Caco-2 (cell line): Measurements from ENCODE around the gene FN3K. TPM values are rescaled to one million over a fixed set of nuclear protein-coding genes. Genes with fewer than 3 reads are reported as not detected.

Source experiments
- BruUV-seq: library from RNA; stranded (reverse); fragments of 400-500 nt; replicated peaks from 2 replicates; lab custom pipeline; 2021; lab: Mats Ljungman, UMichigan
- CTCF ChIA-PET: fragments of 300-600 bp; sonication (Branson Sonifier 250); formaldehyde crosslinking; loops from one replicate; lab custom pipeline; 2022; ENCODE audit warnings: antibody characterized with exemption; lab: Charles Lee
- POLR2A ChIA-PET: fragments of 300-600 bp; sonication (Branson Sonifier 250); formaldehyde crosslinking; loops from one replicate; lab custom pipeline; 2022; ENCODE audit warnings: antibody characterized with exemption; lab: Charles Lee
- DNase-seq, 2 experiments: peaks; one replicate each; pipeline versions ENCODE4 v3.0.0 to v3.0.0-alpha.2; 2020 to 2022
- H3K27me3 ChIP-seq: replicated peaks from 2 replicates; pipeline ENCODE4 v1.6.0; 2011; ENCODE audit warnings: low read length; ENCODE audit not compliant: control insufficient read depth, insufficient read depth
- H3K36me3 ChIP-seq: 2 replicates; pipeline ENCODE4 v1.5.1; 2011; ENCODE audit warnings: low read length; ENCODE audit not compliant: control insufficient read depth, insufficient read depth
- H3K4me1 ChIP-seq: fragments of 250-450 bp; sonication (Bioruptor Pico); 2 replicates; pipeline ENCODE4 v1.5.1; 2020; ENCODE audit warnings: mild to moderate bottlenecking
- H3K4me3 ChIP-seq: 2 replicates; pipeline ENCODE4 v1.5.1; 2011; ENCODE audit warnings: low read depth, mild to moderate bottlenecking, control low read depth, low read length
- H3K9me3 ChIP-seq: fragments of 250-450 bp; sonication (Bioruptor Pico); 2 replicates; pipeline ENCODE4 v1.5.1; 2020; ENCODE audit warnings: mild to moderate bottlenecking, moderate library complexity
- H3K27ac Mint-ChIP-seq: one replicate; pipeline ENCODE4 v1.8.0; 2022; ENCODE audit warnings: mixed read lengths; ENCODE audit not compliant: unreplicated experiment
- H3K27me3 Mint-ChIP-seq: one replicate; pipeline ENCODE4 v1.8.0; 2022; ENCODE audit warnings: mixed read lengths; ENCODE audit not compliant: insufficient read depth, unreplicated experiment
- H3K36me3 Mint-ChIP-seq: one replicate; pipeline ENCODE4 v1.8.0; 2022; ENCODE audit warnings: mild to moderate bottlenecking, mixed read lengths; ENCODE audit not compliant: insufficient read depth, unreplicated experiment
- H3K4me1 Mint-ChIP-seq: one replicate; pipeline ENCODE4 v1.8.0; 2022; ENCODE audit warnings: low read depth, mixed read lengths; ENCODE audit not compliant: unreplicated experiment
- H3K4me3 Mint-ChIP-seq: one replicate; pipeline ENCODE4 v1.8.0; 2022; ENCODE audit warnings: mild to moderate bottlenecking, moderate library complexity, mixed read lengths; ENCODE audit not compliant: unreplicated experiment
- H3K9me3 Mint-ChIP-seq: one replicate; pipeline ENCODE4 v1.8.0; 2022; ENCODE audit warnings: mixed read lengths; ENCODE audit not compliant: unreplicated experiment
- CTCF ChIP-seq, 2 experiments: fragments of 200-600 bp in 1 of 2; IDR thresholded peaks; 1 replicate in 1 of 2; 2 replicates in 1 of 2; pipeline versions ENCODE4 v1.5.1 to v1.8.0; 2011 to 2022; ENCODE audit warnings: antibody characterized with exemption in 1 of 2, control low read depth in 1 of 2, inconsistent platforms in 1 of 2, low read depth in 1 of 2, low read length in 1 of 2, mild to moderate bottlenecking in 1 of 2, moderate library complexity in 1 of 2; ENCODE audit not compliant: insufficient read depth in 1 of 2, severe bottlenecking in 1 of 2, unreplicated experiment in 1 of 2
- intact Hi-C: fragments of 100-400 bp; cut with micrococcal nuclease; formaldehyde crosslinking; loops from one replicate; pipeline ENCODE4 v1.10.0; 2022; ENCODE audit not compliant: unreplicated experiment
- total RNA-seq: library from RNA; stranded (reverse); gene quantifications from 2 replicates; pipeline ENCODE4 v1.2.3, GENCODE V29; 2022

FN3K gene
- total RNA-seq, 1 experiment from 2014 or later = 55.7 TPM

GRCh38 chr17:82705756-82706155, 29.7 kb upstream of the FN3K start:
- no peak for DNase-seq
- no peak overlapping the region for H3K27ac Mint-ChIP-seq
- no peaks in the 10 kb centered on the region for H3K27me3 ChIP-seq
- no peaks in the 10 kb centered on the region for H3K36me3 ChIP-seq
- H3K4me3 Mint-ChIP-seq = no peak overlapping the region
- H3K9me3 ChIP-seq = no peaks in the 10 kb centered on the region
- CTCF ChIA-PET = no interaction called here
- H3K9me3 Mint-ChIP-seq = no peaks in the 10 kb centered on the region
- BruUV-seq = no TSS peak
- H3K4me3 ChIP-seq = no peak overlapping the region
- intact Hi-C loops = no loop called here
- peaks cover 4% of the 10 kb centered on the region for H3K36me3 Mint-ChIP-seq
- peaks cover 12% of the 10 kb centered on the region for H3K4me1 Mint-ChIP-seq
- POLR2A ChIA-PET = no interaction called here
- TF ChIP-seq CTCF (IDR thresholded peaks at IDR 0.05; ENCODE audit: insufficient read depth in 1 of 2, low read depth in 1 of 2, low read length in 1 of 2, severe bottlenecking in 1 of 2, unreplicated experiment in 1 of 2) = no peak
- H3K27me3 Mint-ChIP-seq = no peaks in the 10 kb centered on the region
- H3K4me1 ChIP-seq = peaks cover 25% of the 10 kb centered on the region

- TF ChIP-seq CTCF (IDR thresholded peaks at IDR 0.05; ENCODE audit: insufficient read depth in 1 of 2, low read depth in 1 of 2, low read length in 1 of 2, severe bottlenecking in 1 of 2, unreplicated experiment in 1 of 2) = no peak
- peaks cover 4% of the 10 kb centered on the region for H3K4me1 Mint-ChIP-seq
- ChIA-PET CTCF (no interaction called here), POLR2A (no interaction called here)
- DNase-seq = no peak
- peaks cover 4% of the 10 kb centered on the region for H3K36me3 Mint-ChIP-seq
- H3K4me3 Mint-ChIP-seq = no peak overlapping the region
- H3K27me3 ChIP-seq = no peaks in the 10 kb centered on the region
- no peaks in the 10 kb centered on the region for H3K27me3 Mint-ChIP-seq
- H3K9me3 Mint-ChIP-seq = no peaks in the 10 kb centered on the region
- H3K9me3 ChIP-seq = 0 out of 2 replicates have a peak, but pooled peaks cover 5% of the 10 kb centered on the region
- no TSS peak for BruUV-seq
- no peak overlapping the region for H3K4me3 ChIP-seq
- no peaks in the 10 kb centered on the region for H3K36me3 ChIP-seq
- H3K4me1 ChIP-seq = peaks cover 7% of the 10 kb centered on the region
- no peak overlapping the region for H3K27ac Mint-ChIP-seq
- intact Hi-C loops = no loop called here
Measured at GRCh38 chr17:82709024-82709675, 26.3 kb upstream of the FN3K start.

GRCh38 chr17:82709676-82710498, 25.5 kb upstream of the FN3K start:
- intact Hi-C loops = no loop called here
- 0 out of 2 replicates have a peak, but pooled peaks cover 5% of the 10 kb centered on the region for H3K9me3 ChIP-seq
- peaks cover 4% of the 10 kb centered on the region for H3K36me3 Mint-ChIP-seq
- no peak overlapping the region for H3K4me3 Mint-ChIP-seq
- no peak for TF ChIP-seq CTCF (IDR thresholded peaks at IDR 0.05; ENCODE audit: insufficient read depth in 1 of 2, low read depth in 1 of 2, low read length in 1 of 2, severe bottlenecking in 1 of 2, unreplicated experiment in 1 of 2)
- POLR2A ChIA-PET = no interaction called here
- no peak overlapping the region for H3K4me3 ChIP-seq
- CTCF ChIA-PET = interaction anchor here (0.6 kb wide), 1 partner anchor 42 kb away, joined by 3 read pairs; no protein-coding TSS in a partner anchor
- no peaks in the 10 kb centered on the region for H3K27me3 Mint-ChIP-seq
- no peak overlapping the region for H3K27ac Mint-ChIP-seq
- no peaks in the 10 kb centered on the region for H3K9me3 Mint-ChIP-seq
- H3K4me1 Mint-ChIP-seq = no peaks in the 10 kb centered on the region
- no peaks in the 10 kb centered on the region for H3K36me3 ChIP-seq
- no TSS peak for BruUV-seq
- no peaks in the 10 kb centered on the region for H3K27me3 ChIP-seq
- H3K4me1 ChIP-seq = no peaks in the 10 kb centered on the region
- DNase-seq = no peak
